H9 (cell line): ENCODE measurements around the gene ASB5. TPM values are rescaled to one million over a fixed set of nuclear protein-coding genes. Genes with fewer than 3 reads are reported as not detected.

Experiments used
- DNase-seq: peaks from one replicate; pipeline ENCODE4 v3.0.0-alpha.2; 2017
- H2AFZ ChIP-seq: one replicate; pipeline ENCODE4 v1.6.1; 2013; ENCODE audit warnings: mild to moderate bottlenecking, low read length, control low read depth, moderate library complexity
- H2AK5ac ChIP-seq: 2 replicates; pipeline ENCODE4 v1.6.1; 2013; ENCODE audit warnings: low read length, control low read depth, mixed read lengths; ENCODE audit not compliant: insufficient read length
- H2BK120ac ChIP-seq: one replicate; pipeline ENCODE4 v1.6.1; 2013; ENCODE audit warnings: low read depth, mild to moderate bottlenecking, low read length, control low read depth, inconsistent platforms; ENCODE audit not compliant: poor library complexity, severe bottlenecking
- H2BK12ac ChIP-seq: 2 replicates; pipeline ENCODE4 v1.6.1; 2013; ENCODE audit warnings: low read length, control low read depth, mixed read lengths, low read depth; ENCODE audit not compliant: insufficient read length
- H2BK15ac ChIP-seq: 2 replicates; pipeline ENCODE4 v1.6.1; 2013; ENCODE audit warnings: low read depth, low read length, control low read depth
- H2BK20ac ChIP-seq: one replicate; pipeline ENCODE4 v1.6.1; 2013; ENCODE audit warnings: low read depth, mild to moderate bottlenecking, low read length, control low read depth, inconsistent platforms; ENCODE audit not compliant: poor library complexity, severe bottlenecking
- H2BK5ac ChIP-seq: 2 replicates; pipeline ENCODE4 v1.6.1; 2013; ENCODE audit warnings: low read length, control low read depth, mixed read lengths; ENCODE audit not compliant: insufficient read length
- H3K14ac ChIP-seq: 2 replicates; pipeline ENCODE4 v1.6.1; 2013; ENCODE audit warnings: low read length, control low read depth; ENCODE audit not compliant: insufficient read depth
- H3K18ac ChIP-seq: 2 replicates; pipeline ENCODE4 v1.6.1; 2013; ENCODE audit warnings: low read depth, mild to moderate bottlenecking, mixed read lengths, low read length, control low read depth; ENCODE audit not compliant: insufficient read length
- H3K23ac ChIP-seq: 2 replicates; pipeline ENCODE4 v1.6.1; 2013; ENCODE audit warnings: low read length, control low read depth, mixed read lengths, low read depth; ENCODE audit not compliant: insufficient read length
- H3K23me2 ChIP-seq: 2 replicates; pipeline ENCODE4 v1.6.1; 2013; ENCODE audit warnings: low read depth, mild to moderate bottlenecking, mixed read lengths, low read length, control low read depth; ENCODE audit not compliant: insufficient read length, poor library complexity, severe bottlenecking
- H3K27ac ChIP-seq: 2 replicates; pipeline ENCODE4 v1.5.1; 2013; ENCODE audit warnings: low read length, control low read depth, mixed read lengths, low read depth; ENCODE audit not compliant: insufficient read length
- H3K27me3 ChIP-seq: 2 replicates; pipeline ENCODE4 v1.6.1; 2013; ENCODE audit warnings: low read length, control low read depth, inconsistent platforms; ENCODE audit not compliant: insufficient read depth
- H3K4ac ChIP-seq: 2 replicates; pipeline ENCODE4 v1.6.1; 2013; ENCODE audit warnings: low read depth, mild to moderate bottlenecking, control low read depth, inconsistent platforms, low read length, moderate library complexity
- H3K4me1 ChIP-seq: 2 replicates; pipeline ENCODE4 v1.6.1; 2013; ENCODE audit warnings: low read length, control low read depth, inconsistent platforms; ENCODE audit not compliant: insufficient read depth
- H3K4me2 ChIP-seq: 2 replicates; pipeline ENCODE4 v1.6.1; 2013; ENCODE audit warnings: low read length, control low read depth, mixed read lengths; ENCODE audit not compliant: insufficient read length, insufficient read depth
- H3K56ac ChIP-seq: 2 replicates; pipeline ENCODE4 v1.6.1; 2013; ENCODE audit warnings: low read depth, mild to moderate bottlenecking, mixed read lengths, low read length, control low read depth; ENCODE audit not compliant: insufficient read length
- H3K79me1 ChIP-seq: 2 replicates; pipeline ENCODE4 v1.6.1; 2013; ENCODE audit warnings: low read depth, mild to moderate bottlenecking, moderate library complexity, low read length, control low read depth, inconsistent platforms; ENCODE audit not compliant: insufficient read depth, poor library complexity, severe bottlenecking
- H3K79me2 ChIP-seq: 2 replicates; pipeline ENCODE4 v1.6.1; 2013; ENCODE audit warnings: low read length, control low read depth, inconsistent platforms; ENCODE audit not compliant: insufficient read depth
- H3K9ac ChIP-seq: 2 replicates; pipeline ENCODE4 v1.6.1; 2013; ENCODE audit warnings: low read length, control low read depth, mixed read lengths; ENCODE audit not compliant: insufficient read length; ENCODE audit errors: extremely low read depth
- H3K9me3 ChIP-seq: one replicate; pipeline ENCODE4 v1.6.1; 2013; ENCODE audit warnings: low read depth, low read length, inconsistent platforms; ENCODE audit not compliant: control insufficient read depth
- H3T11ph ChIP-seq: one replicate; pipeline ENCODE4 v1.6.1; 2013; ENCODE audit warnings: mild to moderate bottlenecking, low read length, control low read depth, inconsistent platforms
- H4K20me1 ChIP-seq: one replicate; pipeline ENCODE4 v1.6.1; 2013; ENCODE audit not compliant: control insufficient read depth, insufficient read length, insufficient read depth
- H4K5ac ChIP-seq: 2 replicates; pipeline ENCODE4 v1.6.1; 2013; ENCODE audit warnings: low read depth, mild to moderate bottlenecking, mixed read lengths, low read length, control low read depth; ENCODE audit not compliant: insufficient read length
- H4K8ac ChIP-seq: replicated peaks from 2 replicates; pipeline ENCODE4 v1.6.1; 2013; ENCODE audit warnings: low read length, control low read depth, mixed read lengths, low read depth; ENCODE audit not compliant: insufficient read length
- H4K91ac ChIP-seq: 2 replicates; pipeline ENCODE4 v1.6.1; 2013; ENCODE audit warnings: low read depth, mild to moderate bottlenecking, moderate library complexity, mixed read lengths, low read length, control low read depth; ENCODE audit not compliant: insufficient read length
- H3K27ac Mint-ChIP-seq, 3 experiments: 2 replicates in 2 of 3; 3 replicates in 1 of 3; pipeline ENCODE4 v1.8.0; 2020 to 2021; ENCODE audit warnings: mixed read lengths in 3 of 3, mild to moderate bottlenecking in 1 of 3, moderate library complexity in 1 of 3
- H3K27me3 Mint-ChIP-seq: 2 replicates; pipeline ENCODE4 v1.8.0; 2021; ENCODE audit warnings: low read depth, mild to moderate bottlenecking, moderate library complexity, mixed read lengths
- H3K36me3 Mint-ChIP-seq, 3 experiments: 2 replicates in 2 of 3; 3 replicates in 1 of 3; pipeline ENCODE4 v1.8.0; 2020 to 2021; ENCODE audit warnings: low read depth in 3 of 3, mixed read lengths in 3 of 3; ENCODE audit not compliant: insufficient read depth in 1 of 3
- H3K4me1 Mint-ChIP-seq, 2 experiments: 2 replicates each; pipeline ENCODE4 v1.8.0; 2020; ENCODE audit warnings: mixed read lengths in 2 of 2
- H3K4me3 Mint-ChIP-seq, 2 experiments: 2 replicates in 1 of 2; 3 replicates in 1 of 2; pipeline ENCODE4 v1.8.0; 2020 to 2021; ENCODE audit warnings: mild to moderate bottlenecking in 2 of 2, mixed read lengths in 2 of 2, moderate library complexity in 1 of 2
- H3K9me3 Mint-ChIP-seq, 2 experiments: 2 replicates in 1 of 2; 3 replicates in 1 of 2; pipeline ENCODE4 v1.8.0; 2020; ENCODE audit warnings: mild to moderate bottlenecking in 2 of 2, mixed read lengths in 2 of 2, moderate library complexity in 1 of 2
- CTCF ChIP-seq: fragments of 200-600 bp; sonication (generic); conservative IDR thresholded peaks from 3 replicates; pipeline ENCODE4 v1.8.0; 2021; ENCODE audit warnings: antibody characterized with exemption, mild to moderate bottlenecking
- WGBS: extraction: QIAGEN DNeasy Blood & Tissue Kit; methylation state at CpG from one replicate; pipeline ENCODE4 v1.1.7; 2013; ENCODE audit warnings: missing lambda C conversion rate, low lambda C conversion rate, mixed read lengths; ENCODE audit not compliant: insufficient read length; ENCODE audit errors: extremely low coverage; 5-methylcytosine and 5-hydroxymethylcytosine counted together
- total RNA-seq: library from RNA; stranded (reverse); gene quantifications from 2 replicates; pipeline ENCODE4 v1.2.1, GENCODE V29; 2021

Gene ASB5
- total RNA-seq, 1 experiment from 2014 or later, result not detected

- Histone ChIP-seq H3K18ac (no peak overlapping the region), H2BK120ac (no peak overlapping the region), H3K56ac (no peak overlapping the region), H2BK20ac (no peak overlapping the region), H4K20me1 (no peaks in the 10 kb centered on the region), H3K27me3 (no peaks in the 10 kb centered on the region), H3K79me2 (no peaks in the 10 kb centered on the region), H3K4ac (no peak overlapping the region), H3K4me1 (no peaks in the 10 kb centered on the region), H3K23me2 (no peaks in the 10 kb centered on the region), H3K9me3 (no peaks in the 10 kb centered on the region), H4K91ac (no peak overlapping the region), H4K5ac (no peak overlapping the region), H3T11ph (no peak overlapping the region), H3K27ac (no peak overlapping the region), H2BK15ac (no peak overlapping the region), H3K79me1 (no peaks in the 10 kb centered on the region), H3K4me2 (no peak overlapping the region), H2BK5ac (no peak overlapping the region), H2BK12ac (no peak overlapping the region), H2AFZ (no peak overlapping the region), H4K8ac (no peak overlapping the region), H3K9ac (no peak overlapping the region), H3K23ac (no peak overlapping the region), H3K14ac (no peak overlapping the region), H2AK5ac (no peak overlapping the region)
- H3K4me1 Mint-ChIP-seq, result peaks cover 9 to 10% of the 10 kb centered on the region in 2 experiments
- H3K27me3 Mint-ChIP-seq, result no peaks in the 10 kb centered on the region
- no CpG with 5 or more reads among the region's 1 CpG for WGBS
- no peak overlapping the region for H3K27ac Mint-ChIP-seq
- TF ChIP-seq CTCF, result no peak
- H3K36me3 Mint-ChIP-seq, result no peaks in the 10 kb centered on the region
- no peak overlapping the region for H3K4me3 Mint-ChIP-seq
- DNase-seq, result no peak
- H3K9me3 Mint-ChIP-seq, result no peaks in the 10 kb centered on the region; a peak in 1 of 5 replicates
Measured at GRCh38 chr4:176242764-176243347, 26.2 kb downstream of the ASB5 start.
